HG03045 (cell line): ENCODE results near the gene TMLHE.
"Not testable (repeated sequence)": the region's sequence is repeated elsewhere in the genome, so short reads cannot be mapped to it uniquely, and the experiment has no call there.

Experiments used
- ATAC-seq: cut with Tn5 transposase; IDR thresholded peaks from one replicate; pipeline ENCODE4 v1.9.1; 2021; ENCODE audit warnings: mild to moderate bottlenecking, moderate library complexity; ENCODE audit not compliant: unreplicated experiment

Gene TMLHE, protein sequence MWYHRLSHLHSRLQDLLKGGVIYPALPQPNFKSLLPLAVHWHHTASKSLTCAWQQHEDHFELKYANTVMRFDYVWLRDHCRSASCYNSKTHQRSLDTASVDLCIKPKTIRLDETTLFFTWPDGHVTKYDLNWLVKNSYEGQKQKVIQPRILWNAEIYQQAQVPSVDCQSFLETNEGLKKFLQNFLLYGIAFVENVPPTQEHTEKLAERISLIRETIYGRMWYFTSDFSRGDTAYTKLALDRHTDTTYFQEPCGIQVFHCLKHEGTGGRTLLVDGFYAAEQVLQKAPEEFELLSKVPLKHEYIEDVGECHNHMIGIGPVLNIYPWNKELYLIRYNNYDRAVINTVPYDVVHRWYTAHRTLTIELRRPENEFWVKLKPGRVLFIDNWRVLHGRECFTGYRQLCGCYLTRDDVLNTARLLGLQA

DNA sequence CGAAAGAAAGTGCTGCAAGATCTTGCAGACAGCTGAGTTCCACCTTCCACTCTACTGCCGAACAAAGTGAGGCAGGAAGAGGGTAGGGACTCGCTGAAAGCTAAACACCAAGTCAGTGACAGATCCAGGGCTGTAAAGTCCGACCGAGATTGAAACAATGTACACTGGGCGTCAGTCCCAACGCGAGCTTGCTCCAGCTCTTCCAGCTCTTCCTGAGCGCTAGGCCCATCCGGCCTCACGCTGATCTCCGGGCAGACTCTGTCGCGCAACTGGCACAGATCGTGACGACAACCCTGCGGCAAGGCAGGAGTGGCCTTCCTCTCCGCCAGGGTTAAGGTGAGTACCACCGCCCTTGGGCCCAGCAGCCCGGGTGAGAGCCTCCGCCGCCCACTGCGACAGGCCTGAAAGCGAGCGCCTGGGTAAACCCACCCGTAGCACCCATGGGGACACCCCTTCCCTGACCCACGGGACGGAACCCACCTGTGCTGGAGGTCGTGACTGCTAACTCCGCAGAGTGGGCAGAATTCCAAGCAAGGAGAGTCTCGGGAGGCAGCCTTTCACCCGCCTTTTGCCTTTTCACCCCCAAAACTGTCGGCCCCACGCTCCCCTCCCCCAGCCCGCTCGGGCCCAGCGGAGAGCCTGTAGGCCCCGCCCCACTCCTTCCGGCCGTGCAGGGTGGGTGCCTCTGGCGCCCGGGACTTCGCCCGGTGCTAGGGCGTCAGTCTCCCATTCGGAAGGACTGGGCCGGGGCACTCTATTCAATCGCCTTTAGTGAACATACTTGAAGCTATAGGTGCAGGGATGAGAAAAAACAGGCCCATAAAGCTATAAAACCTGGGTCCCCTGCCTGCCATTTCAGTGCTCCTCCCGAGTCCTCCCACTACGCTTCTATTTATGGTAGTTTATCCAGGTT lies at the start of gene TMLHE, which contains the start of gene SPRY3:
TMLHE (minus strand) TSS at position 641 of the 913 bp plus-strand sequence. CDS start 67,676 bp downstream, outside the sequence.
SPRY3 (plus strand) TSS at position 275 of the 913 bp plus-strand sequence.
- peak; percentile 94 for ATAC-seq

DNA sequence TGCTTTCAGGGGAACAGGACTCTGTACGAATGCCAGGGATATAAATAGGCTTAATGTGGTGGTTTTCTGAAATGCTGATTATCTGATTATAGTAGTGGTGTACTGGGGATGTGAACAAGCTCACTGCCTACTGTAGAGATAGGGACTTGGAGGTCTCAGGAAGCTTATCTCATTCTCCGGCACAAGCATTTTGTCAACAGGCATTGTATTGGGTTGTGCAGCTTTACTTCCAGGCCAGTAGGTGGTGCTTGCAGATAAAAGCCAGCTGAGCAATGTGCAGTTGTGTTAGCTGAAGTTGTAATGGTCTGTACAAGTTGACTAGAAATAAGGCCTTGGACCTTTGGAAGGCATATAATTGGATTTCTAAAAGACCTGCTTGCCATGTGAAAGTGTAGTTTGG lies 49.5 kb upstream of the TMLHE start:
- no peak for ATAC-seq

DNA sequence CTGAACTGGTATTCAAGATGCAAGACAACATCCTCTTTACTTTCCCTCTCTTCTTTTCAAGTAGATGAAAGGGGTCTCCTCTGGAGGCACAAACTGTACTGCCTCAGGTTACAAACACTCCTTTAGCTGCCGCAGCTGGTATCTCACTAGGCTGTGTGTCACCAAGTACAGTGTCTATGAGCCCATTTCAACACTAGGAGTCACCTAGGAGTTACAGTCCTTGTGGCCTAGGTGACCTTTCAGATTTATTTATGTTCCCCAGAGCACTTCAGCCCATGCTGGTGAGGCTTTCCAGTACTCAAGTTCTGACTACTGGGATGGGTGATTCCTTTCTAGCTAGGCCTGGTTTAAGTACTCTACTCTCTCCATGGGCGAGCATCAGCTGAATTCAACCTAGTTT lies 32.4 kb upstream of the TMLHE start:
- no peak for ATAC-seq

DNA sequence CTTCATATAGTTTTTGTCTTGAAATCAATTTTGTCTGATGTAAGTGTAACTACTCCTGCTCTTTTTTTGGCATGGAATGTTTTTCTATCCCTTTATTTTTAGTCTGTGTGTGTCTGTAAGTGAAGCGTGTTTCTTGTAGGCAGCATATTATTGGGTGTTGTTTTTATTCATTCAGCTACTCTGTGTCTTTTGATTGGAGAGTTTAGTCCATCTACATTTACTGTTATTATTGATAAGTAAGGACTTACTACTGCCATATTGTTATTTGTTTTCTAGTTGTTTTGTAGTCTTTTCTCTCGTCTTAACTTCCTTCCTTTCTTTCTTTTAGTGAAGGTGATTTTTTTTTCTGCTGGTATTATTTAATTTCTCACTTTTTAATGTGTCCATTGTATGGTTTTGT lies 30.5 kb upstream of the TMLHE start:
- ATAC-seq = no peak

DNA sequence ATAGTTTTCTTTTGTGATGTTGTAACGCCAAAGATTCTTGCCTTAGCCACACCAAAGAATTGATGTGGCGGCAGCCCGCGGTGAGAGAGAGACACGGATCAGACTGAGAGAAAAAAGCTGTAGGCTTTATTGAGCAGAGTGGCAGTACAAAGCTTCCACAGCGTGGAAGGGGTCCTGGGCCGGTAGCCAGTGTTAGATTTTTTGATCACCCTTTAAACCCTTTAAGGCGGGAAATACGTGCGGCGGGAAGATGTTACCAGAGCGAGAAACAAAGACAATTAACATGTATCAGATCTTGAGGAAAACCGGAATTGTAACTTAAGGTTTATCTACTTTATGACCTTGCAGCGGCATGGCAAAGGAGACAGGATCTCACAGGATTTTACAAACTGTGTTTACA lies 28.6 kb upstream of the TMLHE start:
- ATAC-seq = not testable (repeated sequence)

- no peak for ATAC-seq
Observed at GRCh38 chrX:155637714-155638113, 25.0 kb upstream of the TMLHE start.

DNA sequence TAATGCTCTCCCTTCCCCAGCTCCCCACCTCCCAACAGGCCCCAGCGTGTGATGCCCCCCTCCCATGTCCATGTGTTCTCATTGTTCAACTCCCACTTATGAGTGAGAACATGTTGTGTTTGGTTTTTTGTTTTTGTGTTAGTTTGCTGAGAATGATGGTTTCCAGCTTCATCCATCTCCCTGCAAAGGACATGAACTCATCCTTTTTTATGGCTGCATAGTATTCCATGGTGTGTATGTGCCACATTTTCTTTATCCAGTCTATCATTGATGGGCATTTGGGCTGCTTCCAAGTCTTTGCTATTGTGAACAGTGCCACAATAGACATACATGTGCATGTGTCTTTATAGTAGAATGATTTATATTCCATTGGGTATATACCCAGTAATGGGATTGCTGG lies 22.3 kb upstream of the TMLHE start:
- not testable (repeated sequence) for ATAC-seq

DNA sequence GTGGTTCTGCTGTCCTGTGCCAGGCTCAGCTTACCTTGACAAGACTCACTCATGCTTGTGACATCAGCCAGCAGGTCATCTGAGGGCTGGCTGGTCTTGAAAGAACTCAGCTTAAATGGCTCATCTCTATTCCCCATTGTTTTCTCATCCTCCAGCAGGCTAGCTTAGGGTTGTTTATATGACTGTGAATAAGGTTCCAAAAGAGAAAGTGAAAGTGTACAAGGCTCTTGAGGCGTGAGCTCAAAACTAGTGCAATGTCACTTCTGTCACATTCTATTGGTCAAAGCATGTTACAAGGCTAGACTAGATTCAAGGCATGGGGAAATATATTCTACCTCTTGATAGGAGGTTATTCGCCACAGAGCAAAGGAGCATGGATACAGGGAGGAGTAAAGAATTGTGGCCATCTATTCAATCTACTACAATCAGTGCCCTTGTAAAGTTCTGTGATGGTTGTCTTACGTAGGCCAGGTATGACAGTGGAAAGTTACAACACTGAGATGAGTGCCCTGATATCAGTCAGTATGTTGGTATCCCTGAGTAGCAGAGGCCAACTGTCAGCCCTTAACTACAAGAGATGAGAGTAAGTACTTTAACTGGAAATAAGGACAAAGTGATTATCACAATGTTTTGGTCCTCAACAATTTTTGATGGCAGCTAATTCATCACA lies 19.8 kb upstream of the TMLHE start:
- ATAC-seq = no peak

GRCh38 chrX:155620110-155620509 lies 7.4 kb upstream of the TMLHE start:
- not testable (repeated sequence) for ATAC-seq

DNA sequence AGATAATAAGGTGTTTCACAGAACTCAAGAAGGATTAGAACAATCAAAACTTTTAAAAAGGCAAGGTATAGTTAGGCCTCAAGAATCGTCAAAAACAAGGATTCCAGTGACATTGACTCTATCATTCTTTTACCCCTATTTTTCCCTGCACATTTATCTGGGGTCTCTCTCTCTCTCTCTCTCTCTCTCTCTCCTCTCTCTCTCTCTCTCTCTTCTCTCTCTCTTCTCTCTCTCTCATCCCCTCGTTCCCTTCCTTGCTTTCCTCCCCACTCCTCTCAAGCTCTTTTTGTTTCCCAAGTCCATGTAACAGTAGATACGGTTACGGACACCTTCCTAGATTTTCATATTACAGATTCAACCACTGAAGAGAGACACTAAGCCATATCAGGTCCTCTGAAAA lies 3.2 kb upstream of the TMLHE start:
- no peak for ATAC-seq

- ATAC-seq = no peak
Observed at GRCh38 chrX:155613927-155614559, 1.3 kb upstream of the TMLHE start.

GRCh38 chrX:155611302-155611701 lies 1.4 kb downstream of the TMLHE start:
- no peak for ATAC-seq

DNA sequence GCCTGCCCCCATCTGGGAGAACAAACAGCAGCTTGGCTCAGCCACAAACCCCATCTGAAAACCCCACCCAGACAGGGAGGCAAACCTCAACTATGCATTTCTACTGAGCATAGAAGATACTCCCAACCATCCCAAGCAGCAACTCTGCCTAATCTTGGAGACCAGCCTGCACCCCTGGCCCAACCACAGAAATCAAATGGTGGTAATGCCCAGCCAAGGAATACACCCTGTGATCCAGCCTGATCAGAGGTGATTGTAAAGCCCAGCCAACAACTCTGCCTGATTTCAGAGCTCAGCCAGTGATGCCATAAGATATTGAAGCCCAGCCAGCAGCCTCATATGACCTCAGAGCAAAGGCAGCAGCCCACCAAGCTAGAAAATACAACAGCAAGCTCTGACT lies 19.8 kb downstream of the TMLHE start:
- no peak for ATAC-seq

GRCh38 chrX:155592331-155592730 lies 20.4 kb downstream of the TMLHE start:
- no peak for ATAC-seq

GRCh38 chrX:155577682-155578081 lies 35.1 kb downstream of the TMLHE start:
- ATAC-seq = peak; percentile 70

DNA sequence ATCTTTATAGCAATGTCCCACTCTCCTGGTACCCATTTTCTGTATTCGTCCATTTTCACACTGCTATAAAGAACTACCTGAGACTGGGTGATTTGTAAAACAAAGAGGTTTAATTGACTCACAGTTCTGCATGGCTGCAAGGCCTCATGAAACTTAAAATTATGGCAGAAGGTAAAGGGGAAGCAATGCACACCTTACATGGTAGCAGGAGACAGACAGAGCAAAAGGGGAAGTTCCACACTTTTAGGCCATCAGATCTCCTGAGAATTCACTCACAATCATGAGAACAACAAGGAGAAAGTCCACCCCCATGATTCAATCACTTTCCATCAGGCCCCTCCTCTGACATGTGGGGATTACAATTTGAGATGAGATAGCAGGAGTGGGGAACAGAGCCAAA lies 49.7 kb downstream of the TMLHE start:
- ATAC-seq = no peak

- no peak for ATAC-seq
Observed at GRCh38 chrX:155544881-155545280, 67.9 kb downstream of the TMLHE start.

DNA sequence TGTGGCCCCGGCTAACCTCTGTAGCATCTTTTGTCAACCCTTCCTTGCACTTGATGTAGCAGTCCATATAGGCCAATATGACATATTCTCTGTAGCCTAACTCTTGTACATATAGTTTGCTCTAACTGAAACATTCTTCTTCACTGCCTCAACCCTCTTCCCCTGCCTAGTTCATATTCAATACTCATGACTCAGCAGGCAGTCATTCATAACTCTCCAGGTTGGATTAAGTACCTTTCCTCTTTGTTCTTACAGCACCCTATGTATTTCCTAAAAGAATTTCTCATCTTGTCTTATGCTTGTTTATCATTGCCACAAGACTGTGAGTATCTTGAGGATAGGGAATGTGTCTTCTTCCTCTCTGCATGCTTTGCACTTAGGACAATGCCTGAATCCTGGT lies 76.9 kb downstream of the TMLHE start:
- ATAC-seq = no peak

- no peak for ATAC-seq
Observed at GRCh38 chrX:155534800-155535199, 78.0 kb downstream of the TMLHE start.

- not testable (repeated sequence) for ATAC-seq
Observed at GRCh38 chrX:155527023-155527422, 85.7 kb downstream of the TMLHE start.

GRCh38 chrX:155514225-155514624 lies 98.5 kb downstream of the TMLHE start:
- ATAC-seq = no peak
